A549 (cell line): Measurements from ENCODE around the gene SPTBN5. TPM values are rescaled to one million over a fixed set of nuclear protein-coding genes. Genes with fewer than 3 reads are reported as not detected.

ENCODE experiments used
- ATAC-seq, 2 experiments: fragments of 200-7000 bp in 1 of 2; fragments of >200 bp in 1 of 2; cut with Nextera tagmentation in 1 of 2; cut with Tn5 transposase in 1 of 2; 3 replicates each; pipeline versions ENCODE4 v1.8.0 to v1.9.1; 2018 to 2020; ENCODE audit warnings: mild to moderate bottlenecking in 1 of 2, moderate library complexity in 1 of 2
- CTCF ChIA-PET: fragments of 300-600 bp; sonication (Branson Sonifier 250); formaldehyde crosslinking; extraction: SDS; loops from one replicate; lab custom pipeline; 2021; ENCODE audit warnings: antibody characterized with exemption, inconsistent platforms; lab: Yijun Ruan, JAX
- POLR2A ChIA-PET: fragments of 350-600 bp; formaldehyde crosslinking; extraction: SDS; loops from one replicate; lab custom pipeline; 2021; ENCODE audit warnings: antibody characterized with exemption, inconsistent platforms; lab: Yijun Ruan, JAX
- DNase-seq, 2 experiments: peaks; one replicate each; pipeline versions ENCODE4 v3.0.0 to v3.0.0-alpha.2; 2011 to 2016; ENCODE audit warnings: low read depth in 1 of 2, low spot score in 1 of 2
- FAIRE-seq: peaks from 2 replicates; lab custom pipeline; 2011; peaks lifted over from hg19 to GRCh38; lab: Jason Lieb, UNC
- H3K27ac ChIP-seq, 2 experiments: fragments of >200 bp; sonication (Bioruptor Twin); formaldehyde crosslinking; 3 replicates each; pipeline ENCODE4 v1.5.1; 2016 to 2017
- H3K4me1 ChIP-seq: fragments of >200 bp; sonication (Bioruptor Twin); formaldehyde crosslinking; 3 replicates; pipeline ENCODE4 v1.6.1; 2016
- H3K4me2 ChIP-seq: fragments of >200 bp; sonication (Bioruptor Twin); formaldehyde crosslinking; 3 replicates; pipeline ENCODE4 v1.6.1; 2016
- H3K4me3 ChIP-seq: fragments of >200 bp; sonication (Bioruptor Twin); formaldehyde crosslinking; 3 replicates; pipeline ENCODE4 v1.5.1; 2016
- H3K9me3 ChIP-seq: fragments of >200 bp; sonication (Bioruptor Twin); formaldehyde crosslinking; 3 replicates; pipeline ENCODE4 v1.6.1; 2016
- CBX2 ChIP-seq: fragments of 200-600 bp; sonication (generic); IDR thresholded peaks from 2 replicates; pipeline ENCODE4 v1.6.1; 2016; ENCODE audit warnings: low read depth, mild to moderate bottlenecking, borderline replicate concordance
- EHF ChIP-seq: fragments of 250-450 bp; sonication (Bioruptor Pico); IDR thresholded peaks from 2 replicates; pipeline ENCODE4 v1.5.0; 2020; ENCODE audit warnings: mild to moderate bottlenecking
- EHMT2 ChIP-seq: fragments of 200-600 bp; sonication (generic); IDR thresholded peaks from 2 replicates; pipeline ENCODE4 v1.6.1; 2016; ENCODE audit warnings: antibody characterized with exemption, low read depth, mild to moderate bottlenecking, moderate library complexity
- EP300 ChIP-seq, 2 experiments: fragments of >200 bp; sonication (Bioruptor Twin); formaldehyde crosslinking; IDR thresholded peaks; 2 replicates in 1 of 2; 3 replicates in 1 of 2; pipeline ENCODE4 v1.6.1; 2016 to 2017
- FOSB ChIP-seq: fragments of 250-450 bp; sonication (Bioruptor Pico); IDR thresholded peaks from 2 replicates; pipeline ENCODE4 v1.5.0; 2020; ENCODE audit warnings: mild to moderate bottlenecking, moderate library complexity
- HDAC2 ChIP-seq: fragments of 200-600 bp; sonication (generic); IDR thresholded peaks from 2 replicates; pipeline ENCODE4 v1.6.1; 2016
- HOXB5 ChIP-seq: fragments of 250-450 bp; sonication (Bioruptor Pico); IDR thresholded peaks from 2 replicates; pipeline ENCODE4 v1.5.0; 2020; ENCODE audit warnings: mild to moderate bottlenecking, moderate library complexity
- JUNB ChIP-seq: fragments of >200 bp; sonication (Bioruptor Twin); formaldehyde crosslinking; IDR thresholded peaks from 2 replicates; pipeline ENCODE4 v1.6.1; 2016
- KDM1A ChIP-seq: fragments of 200-600 bp; sonication (generic); IDR thresholded peaks from 2 replicates; pipeline ENCODE4 v1.6.1; 2016; ENCODE audit warnings: low read depth, mild to moderate bottlenecking
- KDM5A ChIP-seq: fragments of 200-600 bp; sonication (generic); IDR thresholded peaks from 2 replicates; pipeline ENCODE4 v1.6.1; 2016; ENCODE audit warnings: antibody characterized with exemption, mild to moderate bottlenecking
- MAFK ChIP-seq: fragments of 450-650 bp; IDR thresholded peaks from 2 replicates; pipeline ENCODE4 v1.6.1; 2014; ENCODE audit not compliant: partially characterized antibody
- MAZ ChIP-seq: fragments of 150-350 bp; IDR thresholded peaks from 2 replicates; pipeline ENCODE4 v1.6.1; 2014; ENCODE audit warnings: antibody characterized with exemption, low read depth, low read length, borderline replicate concordance
- MYC ChIP-seq: IDR thresholded peaks from 2 replicates; pipeline ENCODE4 v1.6.1; 2012; ENCODE audit warnings: mild to moderate bottlenecking, inconsistent platforms, low read length, improper control_type of control experiment, borderline replicate concordance
- NFE2L2 ChIP-seq: fragments of 150-350 bp; conservative IDR thresholded peaks from 2 replicates; pipeline ENCODE4 v1.6.1; 2014; ENCODE audit warnings: low read length
- NR3C1 ChIP-seq: fragments of >200 bp; sonication (Bioruptor Twin); formaldehyde crosslinking; IDR thresholded peaks from 3 replicates; pipeline ENCODE4 v1.6.1; 2017
- POLR2A ChIP-seq: IDR thresholded peaks from 2 replicates; pipeline ENCODE4 v1.6.1; 2012; ENCODE audit warnings: mild to moderate bottlenecking, low read length
- POLR2AphosphoS2 ChIP-seq: conservative IDR thresholded peaks from 2 replicates; pipeline ENCODE4 v1.6.1; 2012; ENCODE audit warnings: low read length, improper control_type of control experiment, inconsistent platforms
- RARB ChIP-seq: fragments of 250-450 bp; sonication (Bioruptor Pico); IDR thresholded peaks from 2 replicates; pipeline ENCODE4 v1.8.0; 2021; ENCODE audit warnings: mild to moderate bottlenecking, moderate library complexity
- RCOR1 ChIP-seq: fragments of 150-350 bp; IDR thresholded peaks from 2 replicates; pipeline ENCODE4 v1.6.1; 2014; ENCODE audit warnings: antibody characterized with exemption, low read length, low read depth
- RFX5 ChIP-seq: fragments of 450-650 bp; IDR thresholded peaks from 2 replicates; pipeline ENCODE4 v1.7.1; 2014; ENCODE audit warnings: antibody characterized with exemption, mild to moderate bottlenecking, moderate library complexity
- SREBF2 ChIP-seq: fragments of 450-650 bp; IDR thresholded peaks from 2 replicates; pipeline ENCODE4 v1.6.1; 2014; ENCODE audit warnings: mild to moderate bottlenecking, moderate library complexity
- TFCP2L1 ChIP-seq: fragments of 250-450 bp; sonication (Bioruptor Pico); IDR thresholded peaks from 2 replicates; pipeline ENCODE4 v1.5.0; 2021; ENCODE audit warnings: mild to moderate bottlenecking
- USF2 ChIP-seq: fragments of 450-650 bp; IDR thresholded peaks from 2 replicates; pipeline ENCODE4 v1.6.1; 2014; ENCODE audit warnings: antibody characterized with exemption
- ZNF302 ChIP-seq: fragments of 250-450 bp; sonication (Bioruptor Pico); IDR thresholded peaks from 2 replicates; pipeline ENCODE4 v1.9.0; 2021; ENCODE audit warnings: inconsistent platforms, mild to moderate bottlenecking, moderate library complexity
- WGBS: methylation state at CpG from one replicate; pipeline ENCODE4 v1.1.6; 2017; ENCODE audit errors: missing lambda C conversion rate; 5-methylcytosine and 5-hydroxymethylcytosine counted together
- polyA plus RNA-seq, 4 experiments: library from polyadenylated mRNA; depleted of rRNA in 3 of 4; stranded (reverse); fragments of >200 nt; fragmentation: RNase III in 1 of 4; extraction: RNeasy Plus Mini Kit Qiagen cat#74134 plus additional on column Dnase treatment in 1 of 4; gene quantifications; 2 replicates in 3 of 4; 3 replicates in 1 of 4; pipeline ENCODE4 v1.2.3, GENCODE V29; 2011 to 2017
- TF ChIP-seq, protein P1 (sequence below): IDR thresholded peaks from 2 replicates; pipeline ENCODE4 v1.6.1; 2012
- TF ChIP-seq, protein P2 (sequence below): IDR thresholded peaks from 2 replicates; pipeline ENCODE4 v1.6.1; 2012

SPTBN5 gene
- polyA plus RNA-seq, 2 of the 4 experiments (the other 2 are of a cell fraction): 0.05 to 0.17 TPM

DNA sequence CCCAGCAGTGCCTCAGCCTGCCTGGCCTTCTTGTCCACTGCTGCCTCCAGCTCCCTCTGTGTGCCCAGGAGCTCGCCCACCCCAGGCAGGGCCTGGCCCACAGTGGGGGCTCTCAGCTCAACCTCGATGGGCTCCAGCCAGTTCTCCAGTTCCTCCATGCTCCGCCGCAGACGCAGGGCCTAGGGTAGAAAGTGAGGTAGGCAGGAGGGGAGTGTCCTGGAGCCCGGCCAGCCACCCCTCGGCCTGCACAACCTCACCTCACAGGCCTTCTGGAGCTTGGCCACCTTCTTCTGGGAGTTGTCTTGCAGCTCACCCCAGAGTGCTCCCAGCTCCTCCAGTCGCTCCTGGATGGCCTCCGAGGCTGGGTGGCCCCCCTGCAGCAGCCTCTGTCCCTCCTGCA, 36.5 kb downstream of the SPTBN5 start (continued):
- TF ChIP-seq RFX5 (no peak), MAFK (no peak)

- H3K4me2 ChIP-seq: no peak overlapping the region
- ChIA-PET POLR2A (no interaction called here), CTCF (interaction anchor here (0.9 kb wide), 1 partner anchor 42 kb away, joined by 3 read pairs; no protein-coding TSS in a partner anchor)
- H3K9me3 ChIP-seq: no peaks in the 10 kb centered on the region
- FAIRE-seq (no peak), ATAC-seq (no peak), DNase-seq (no peak)
- no peak overlapping the region for H3K4me3 ChIP-seq
- no peaks in the 10 kb centered on the region for H3K4me1 ChIP-seq
- TF ChIP-seq CBX2 (no peak), EHMT2 (no peak), KDM5A (no peak), MAZ (no peak), TFCP2L1 (no peak), KDM1A (no peak), POLR2A (no peak), MAFK (no peak), FOSB (CRISPR knock-in tag) (no peak), POLR2AphosphoS2 (no peak), ZNF302 (CRISPR knock-in tag) (no peak), RARB (CRISPR knock-in tag) (no peak), SREBF2 (no peak), EHF (CRISPR knock-in tag) (no peak), HOXB5 (CRISPR knock-in tag) (no peak), NR3C1 (no peak), JUNB (no peak)
- TF ChIP-seq, protein P1, sequence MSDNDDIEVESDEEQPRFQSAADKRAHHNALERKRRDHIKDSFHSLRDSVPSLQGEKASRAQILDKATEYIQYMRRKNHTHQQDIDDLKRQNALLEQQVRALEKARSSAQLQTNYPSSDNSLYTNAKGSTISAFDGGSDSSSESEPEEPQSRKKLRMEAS: no peak
- TF ChIP-seq, protein P2, sequence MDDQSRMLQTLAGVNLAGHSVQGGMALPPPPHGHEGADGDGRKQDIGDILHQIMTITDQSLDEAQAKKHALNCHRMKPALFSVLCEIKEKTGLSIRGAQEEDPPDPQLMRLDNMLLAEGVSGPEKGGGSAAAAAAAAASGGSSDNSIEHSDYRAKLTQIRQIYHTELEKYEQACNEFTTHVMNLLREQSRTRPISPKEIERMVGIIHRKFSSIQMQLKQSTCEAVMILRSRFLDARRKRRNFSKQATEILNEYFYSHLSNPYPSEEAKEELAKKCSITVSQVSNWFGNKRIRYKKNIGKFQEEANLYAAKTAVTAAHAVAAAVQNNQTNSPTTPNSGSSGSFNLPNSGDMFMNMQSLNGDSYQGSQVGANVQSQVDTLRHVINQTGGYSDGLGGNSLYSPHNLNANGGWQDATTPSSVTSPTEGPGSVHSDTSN: no peak
- H3K27ac ChIP-seq: no peak overlapping the region
- 100% methylated on average over 1 of the region's 12 CpGs for WGBS
Measured at GRCh38 chr15:41856716-41857115, 37.1 kb downstream of the SPTBN5 start.

DNA sequence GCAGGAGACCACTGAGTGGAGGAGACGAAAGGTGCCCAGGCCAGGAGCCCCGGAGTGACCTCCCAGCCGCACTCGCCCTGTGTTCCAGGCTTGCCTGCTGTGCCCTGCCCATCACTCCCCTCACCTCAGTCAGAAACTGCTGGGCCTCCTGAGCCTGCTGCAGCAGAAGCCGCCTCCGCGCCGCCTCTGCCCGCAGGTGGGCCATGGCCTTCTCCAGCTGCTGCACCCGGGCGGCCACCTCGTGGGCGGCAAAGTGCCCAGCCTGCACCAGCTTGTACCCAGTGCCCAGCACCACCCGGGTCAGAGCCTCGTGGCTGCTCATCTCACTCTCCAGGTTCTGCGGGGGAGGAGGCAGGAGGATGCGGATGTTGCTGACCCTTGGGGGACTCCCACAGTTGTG, 37.6 kb downstream of the SPTBN5 start:
- ChIA-PET CTCF (interaction anchor here (0.9 kb wide), 1 partner anchor 43 kb away, joined by 3 read pairs; no protein-coding TSS in a partner anchor), POLR2A (no interaction called here)
- Histone ChIP-seq H3K27ac (no peak overlapping the region), H3K4me1 (no peaks in the 10 kb centered on the region), H3K9me3 (no peaks in the 10 kb centered on the region), H3K4me3 (no peak overlapping the region), H3K4me2 (no peak overlapping the region)
- no peak for ATAC-seq
- no peak for DNase-seq
- WGBS: 83% methylated on average over 9 of the region's 17 CpGs
- TF ChIP-seq MYC (no peak), HDAC2 (no peak), EP300 (IDR thresholded peaks at IDR 0.05) (no peak), NFE2L2 (no peak), HOXB5 (CRISPR knock-in tag) (no peak), RCOR1 (no peak), USF2 (no peak)
- FAIRE-seq: no peak
